ENCODE measurements around the gene GSAP.

DNA sequence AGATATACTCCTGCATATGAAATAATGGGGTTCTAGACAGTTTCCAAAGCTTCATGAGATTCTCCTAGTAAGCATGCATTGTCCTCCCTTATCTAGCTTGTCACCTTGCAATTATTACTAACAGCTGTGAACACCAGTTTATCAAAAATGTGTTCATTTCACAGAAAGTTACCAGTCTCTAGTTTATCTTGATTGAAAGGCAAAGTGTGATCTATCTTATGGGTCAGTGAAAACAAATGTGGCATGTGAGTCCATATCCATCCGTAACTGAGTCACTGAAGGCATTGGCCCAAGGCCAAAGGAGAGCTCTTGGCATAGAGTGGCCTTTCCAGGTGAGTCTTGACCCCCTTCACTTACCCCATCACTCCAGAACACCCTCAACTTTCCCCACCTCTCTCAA is 53.2 kb downstream of the GSAP start:
- TF ChIP-seq, protein P1, sequence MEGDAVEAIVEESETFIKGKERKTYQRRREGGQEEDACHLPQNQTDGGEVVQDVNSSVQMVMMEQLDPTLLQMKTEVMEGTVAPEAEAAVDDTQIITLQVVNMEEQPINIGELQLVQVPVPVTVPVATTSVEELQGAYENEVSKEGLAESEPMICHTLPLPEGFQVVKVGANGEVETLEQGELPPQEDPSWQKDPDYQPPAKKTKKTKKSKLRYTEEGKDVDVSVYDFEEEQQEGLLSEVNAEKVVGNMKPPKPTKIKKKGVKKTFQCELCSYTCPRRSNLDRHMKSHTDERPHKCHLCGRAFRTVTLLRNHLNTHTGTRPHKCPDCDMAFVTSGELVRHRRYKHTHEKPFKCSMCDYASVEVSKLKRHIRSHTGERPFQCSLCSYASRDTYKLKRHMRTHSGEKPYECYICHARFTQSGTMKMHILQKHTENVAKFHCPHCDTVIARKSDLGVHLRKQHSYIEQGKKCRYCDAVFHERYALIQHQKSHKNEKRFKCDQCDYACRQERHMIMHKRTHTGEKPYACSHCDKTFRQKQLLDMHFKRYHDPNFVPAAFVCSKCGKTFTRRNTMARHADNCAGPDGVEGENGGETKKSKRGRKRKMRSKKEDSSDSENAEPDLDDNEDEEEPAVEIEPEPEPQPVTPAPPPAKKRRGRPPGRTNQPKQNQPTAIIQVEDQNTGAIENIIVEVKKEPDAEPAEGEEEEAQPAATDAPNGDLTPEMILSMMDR (conservative IDR thresholded peaks at IDR 0.05 in 1 of 2, IDR thresholded peaks at IDR 0.05 in 1 of 2; ENCODE audit: low read depth in 1 of 2, low read length in 2 of 2): no peak
- TF ChIP-seq EZH2 (IDR thresholded peaks at IDR 0.05; ENCODE audit: low read length, missing control alignments): no peak

All from fibroblast of lung (primary cell).